ENCODE results near the gene SH3BP5.

SH3BP5 gene

GRCh38 chr3:15261274-15261673 is 71.1 kb downstream of the SH3BP5 start:
- H3K36me3 ChIP-seq (ENCODE audit: insufficient read depth, low read length) = peaks cover 32% of the 10 kb centered on the region
- H3K9me3 ChIP-seq (ENCODE audit: low read length) = no peaks in the 10 kb centered on the region
- H3K4me3 ChIP-seq (ENCODE audit: low read depth in 1 of 2, low read length in 2 of 2) = no peak overlapping the region
- no peak overlapping the region for H3K27ac ChIP-seq (ENCODE audit: low read depth, low read length)
- no peaks in the 10 kb centered on the region for H3K27me3 ChIP-seq (ENCODE audit: control insufficient read depth in 1 of 2, insufficient read depth in 2 of 2, low read length in 2 of 2)
- no peak overlapping the region for H3K9ac ChIP-seq (ENCODE audit: low read length)
- H3K4me1 ChIP-seq (ENCODE audit: insufficient read depth, low read length) = peaks cover 7% of the 10 kb centered on the region

- H3K4me1 ChIP-seq (ENCODE audit: insufficient read depth, low read length) = peaks cover 7% of the 10 kb centered on the region
- H3K4me3 ChIP-seq (ENCODE audit: low read depth in 1 of 2, low read length in 2 of 2) = no peak overlapping the region
- H3K9me3 ChIP-seq (ENCODE audit: low read length) = no peaks in the 10 kb centered on the region
- H3K27me3 ChIP-seq (ENCODE audit: control insufficient read depth in 1 of 2, insufficient read depth in 2 of 2, low read length in 2 of 2) = no peaks in the 10 kb centered on the region
- H3K36me3 ChIP-seq (ENCODE audit: insufficient read depth, low read length) = peaks cover 40% of the 10 kb centered on the region
- H3K27ac ChIP-seq (ENCODE audit: low read depth, low read length) = no peak overlapping the region
- H3K9ac ChIP-seq (ENCODE audit: low read length) = no peak overlapping the region
Measured at GRCh38 chr3:15260531-15260930, 71.9 kb downstream of the SH3BP5 start.

GRCh38 chr3:15258720-15259119 is 73.7 kb downstream of the SH3BP5 start:
- Histone ChIP-seq H3K36me3 (ENCODE audit: insufficient read depth, low read length) (peaks cover 52% of the 10 kb centered on the region), H3K9ac (ENCODE audit: low read length) (no peak overlapping the region), H3K4me1 (ENCODE audit: insufficient read depth, low read length) (peaks cover 1% of the 10 kb centered on the region), H3K27me3 (ENCODE audit: control insufficient read depth in 1 of 2, insufficient read depth in 2 of 2, low read length in 2 of 2) (no peaks in the 10 kb centered on the region), H3K9me3 (ENCODE audit: low read length) (no peaks in the 10 kb centered on the region), H3K4me3 (ENCODE audit: low read depth in 1 of 2, low read length in 2 of 2) (no peak overlapping the region), H3K27ac (ENCODE audit: low read depth, low read length) (no peak overlapping the region)

- Histone ChIP-seq H3K4me3 (ENCODE audit: low read depth in 1 of 2, low read length in 2 of 2) (no peak overlapping the region), H3K4me1 (ENCODE audit: insufficient read depth, low read length) (no peaks in the 10 kb centered on the region), H3K27me3 (ENCODE audit: control insufficient read depth in 1 of 2, insufficient read depth in 2 of 2, low read length in 2 of 2) (no peaks in the 10 kb centered on the region), H3K9ac (ENCODE audit: low read length) (no peak overlapping the region), H3K36me3 (ENCODE audit: insufficient read depth, low read length) (peaks cover 68% of the 10 kb centered on the region), H3K27ac (ENCODE audit: low read depth, low read length) (no peak overlapping the region), H3K9me3 (ENCODE audit: low read length) (no peaks in the 10 kb centered on the region)
Measured at GRCh38 chr3:15256861-15257341, 75.5 kb downstream of the SH3BP5 start.

GRCh38 chr3:15255215-15255614 is 77.2 kb downstream of the SH3BP5 start:
- no peak overlapping the region for H3K4me3 ChIP-seq (ENCODE audit: low read depth in 1 of 2, low read length in 2 of 2)
- no peaks in the 10 kb centered on the region for H3K27me3 ChIP-seq (ENCODE audit: control insufficient read depth in 1 of 2, insufficient read depth in 2 of 2, low read length in 2 of 2)
- H3K9ac ChIP-seq (ENCODE audit: low read length) = no peak overlapping the region
- no peaks in the 10 kb centered on the region for H3K4me1 ChIP-seq (ENCODE audit: insufficient read depth, low read length)
- H3K9me3 ChIP-seq (ENCODE audit: low read length) = no peaks in the 10 kb centered on the region
- peaks cover 80% of the 10 kb centered on the region for H3K36me3 ChIP-seq (ENCODE audit: insufficient read depth, low read length)
- no peak overlapping the region for H3K27ac ChIP-seq (ENCODE audit: low read depth, low read length)

GRCh38 chr3:15253023-15253697 is 79.2 kb downstream of the SH3BP5 start:
- H3K27ac ChIP-seq (ENCODE audit: low read depth, low read length) = no peak overlapping the region
- no peaks in the 10 kb centered on the region for H3K4me1 ChIP-seq (ENCODE audit: insufficient read depth, low read length)
- peaks cover 76% of the 10 kb centered on the region for H3K36me3 ChIP-seq (ENCODE audit: insufficient read depth, low read length)
- no peaks in the 10 kb centered on the region for H3K27me3 ChIP-seq (ENCODE audit: control insufficient read depth in 1 of 2, insufficient read depth in 2 of 2, low read length in 2 of 2)
- no peak overlapping the region for H3K4me3 ChIP-seq (ENCODE audit: low read depth in 1 of 2, low read length in 2 of 2)
- no peaks in the 10 kb centered on the region for H3K9me3 ChIP-seq (ENCODE audit: low read length)
- H3K9ac ChIP-seq (ENCODE audit: low read length) = no peak overlapping the region

GRCh38 chr3:15246186-15246585 is 86.2 kb downstream of the SH3BP5 start:
- peaks cover 70% of the 10 kb centered on the region for H3K36me3 ChIP-seq (ENCODE audit: insufficient read depth, low read length)

GRCh38 chr3:15243822-15244482 is 88.4 kb downstream of the SH3BP5 start:
- H3K4me3 ChIP-seq (ENCODE audit: low read depth in 1 of 2, low read length in 2 of 2) = no peak overlapping the region
- no peaks in the 10 kb centered on the region for H3K27me3 ChIP-seq (ENCODE audit: control insufficient read depth in 1 of 2, insufficient read depth in 2 of 2, low read length in 2 of 2)
- peaks cover 71% of the 10 kb centered on the region for H3K36me3 ChIP-seq (ENCODE audit: insufficient read depth, low read length)
- H3K9me3 ChIP-seq (ENCODE audit: low read length) = no peaks in the 10 kb centered on the region
- H3K9ac ChIP-seq (ENCODE audit: low read length) = no peak overlapping the region
- H3K27ac ChIP-seq (ENCODE audit: low read depth, low read length) = no peak overlapping the region
- H3K4me1 ChIP-seq (ENCODE audit: insufficient read depth, low read length) = no peaks in the 10 kb centered on the region

More at GRCh38 chr3:15246186-15246585, 86.2 kb downstream of the SH3BP5 start:
- Histone ChIP-seq H3K9ac (ENCODE audit: low read length) (no peak overlapping the region), H3K27me3 (ENCODE audit: control insufficient read depth in 1 of 2, insufficient read depth in 2 of 2, low read length in 2 of 2) (no peaks in the 10 kb centered on the region), H3K27ac (ENCODE audit: low read depth, low read length) (no peak overlapping the region), H3K4me1 (ENCODE audit: insufficient read depth, low read length) (no peaks in the 10 kb centered on the region), H3K9me3 (ENCODE audit: low read length) (no peaks in the 10 kb centered on the region), H3K4me3 (ENCODE audit: low read depth in 1 of 2, low read length in 2 of 2) (no peak overlapping the region)

GRCh38 chr3:15241341-15241740 is 91.0 kb downstream of the SH3BP5 start:
- Histone ChIP-seq H3K27me3 (ENCODE audit: control insufficient read depth in 1 of 2, insufficient read depth in 2 of 2, low read length in 2 of 2) (no peaks in the 10 kb centered on the region), H3K4me1 (ENCODE audit: insufficient read depth, low read length) (no peaks in the 10 kb centered on the region), H3K9me3 (ENCODE audit: low read length) (no peaks in the 10 kb centered on the region), H3K27ac (ENCODE audit: low read depth, low read length) (no peak overlapping the region), H3K4me3 (ENCODE audit: low read depth in 1 of 2, low read length in 2 of 2) (no peak overlapping the region), H3K36me3 (ENCODE audit: insufficient read depth, low read length) (peaks cover 55% of the 10 kb centered on the region), H3K9ac (ENCODE audit: low read length) (no peak overlapping the region)

GRCh38 chr3:15229262-15229661 is 103.1 kb downstream of the SH3BP5 start:
- Histone ChIP-seq H3K9ac (ENCODE audit: low read length) (no peak overlapping the region), H3K4me3 (ENCODE audit: low read depth in 1 of 2, low read length in 2 of 2) (no peak overlapping the region), H3K36me3 (ENCODE audit: insufficient read depth, low read length) (peaks cover 46% of the 10 kb centered on the region), H3K27ac (ENCODE audit: low read depth, low read length) (no peak overlapping the region), H3K27me3 (ENCODE audit: control insufficient read depth in 1 of 2, insufficient read depth in 2 of 2, low read length in 2 of 2) (no peaks in the 10 kb centered on the region), H3K4me1 (ENCODE audit: insufficient read depth, low read length) (no peaks in the 10 kb centered on the region), H3K9me3 (ENCODE audit: low read length) (no peaks in the 10 kb centered on the region)

GRCh38 chr3:15228147-15228546 is 104.2 kb downstream of the SH3BP5 start:
- Histone ChIP-seq H3K27ac (ENCODE audit: low read depth, low read length) (no peak overlapping the region), H3K36me3 (ENCODE audit: insufficient read depth, low read length) (peaks cover 47% of the 10 kb centered on the region), H3K9ac (ENCODE audit: low read length) (no peak overlapping the region)

More at GRCh38 chr3:15228147-15228546, 104.2 kb downstream of the SH3BP5 start:
- no peaks in the 10 kb centered on the region for H3K9me3 ChIP-seq (ENCODE audit: low read length)
- no peaks in the 10 kb centered on the region for H3K27me3 ChIP-seq (ENCODE audit: control insufficient read depth in 1 of 2, insufficient read depth in 2 of 2, low read length in 2 of 2)
- no peak overlapping the region for H3K4me3 ChIP-seq (ENCODE audit: low read depth in 1 of 2, low read length in 2 of 2)
- no peaks in the 10 kb centered on the region for H3K4me1 ChIP-seq (ENCODE audit: insufficient read depth, low read length)
